GM19025 (cell line): ENCODE measurements around the gene PHF21A.
A peak's percentile ranks its signal among the peaks of the same experiment; 100 is the strongest.
"Not testable (repeated sequence)": the region's sequence is repeated elsewhere in the genome, so short reads cannot be mapped to it uniquely, and the experiment has no call there.

ENCODE experiments used
- ATAC-seq: cut with Tn5 transposase; IDR thresholded peaks from one replicate; pipeline ENCODE4 v1.9.1; 2021; ENCODE audit warnings: mild to moderate bottlenecking, low read depth, moderate library complexity; ENCODE audit not compliant: unreplicated experiment

The PHF21A gene

DNA sequence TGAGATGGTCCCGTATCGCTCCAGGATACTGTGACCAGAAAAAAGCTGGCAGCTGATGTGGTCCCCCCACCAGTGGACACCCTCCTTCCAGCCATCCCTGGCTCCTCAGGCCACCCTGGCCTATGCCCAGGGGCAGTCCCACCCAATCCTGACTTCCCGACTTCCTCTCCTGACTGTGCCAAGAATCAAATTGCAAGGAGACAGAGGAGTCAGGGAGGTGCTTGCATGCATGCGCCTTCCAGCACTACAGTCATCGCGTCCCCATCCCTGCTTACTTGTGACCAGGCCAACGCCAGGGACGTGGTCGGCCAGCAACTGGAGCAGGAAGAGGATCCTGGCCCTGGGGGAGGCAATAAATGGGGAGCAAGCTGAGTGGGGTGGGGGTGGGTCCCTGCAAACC is 210.6 kb downstream of the PHF21A start:
- ATAC-seq, result no peak

DNA sequence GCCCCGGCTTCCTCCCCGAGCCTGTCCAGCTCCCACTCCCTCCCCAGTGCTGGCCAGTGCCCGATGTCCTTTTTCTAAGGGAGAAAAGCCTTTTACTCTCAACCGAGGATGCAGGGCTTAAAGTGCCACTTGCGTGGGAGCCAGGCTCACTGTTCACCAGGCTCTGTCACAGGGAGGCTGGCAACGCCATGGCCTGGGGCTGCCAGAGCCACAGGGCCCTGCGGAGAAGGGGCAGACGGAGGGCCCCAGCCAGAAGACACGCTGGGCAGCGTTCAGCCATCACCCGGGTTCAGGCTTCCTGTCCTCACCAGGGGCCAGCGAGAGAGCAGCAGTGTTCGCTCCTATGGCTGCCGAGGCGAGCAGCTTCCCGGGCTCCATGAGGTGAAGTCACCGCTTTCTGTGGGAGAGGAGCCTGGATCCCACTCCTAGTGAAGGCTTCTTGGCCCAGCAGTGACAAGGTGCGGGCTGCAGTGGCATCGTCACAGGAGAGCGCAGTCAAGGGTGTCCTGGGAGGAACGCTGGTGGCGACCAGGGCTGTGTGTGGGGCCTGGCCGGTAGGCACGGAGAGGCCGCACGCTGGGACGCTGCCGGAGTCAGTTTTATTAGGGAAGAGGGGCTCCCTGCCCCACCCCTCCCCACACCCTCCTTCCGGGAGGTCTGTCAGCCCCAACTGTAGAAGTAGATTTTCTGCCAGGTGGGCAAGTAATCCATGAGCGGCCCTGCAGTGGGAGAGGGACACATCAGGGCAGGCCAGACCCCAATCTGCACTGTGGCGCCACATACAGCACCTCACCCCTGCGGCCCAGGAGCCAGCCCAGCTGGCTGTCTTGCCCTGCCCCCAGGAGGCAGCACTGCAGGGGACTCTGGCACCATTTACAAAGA is 211.4 kb downstream of the PHF21A start:
- ATAC-seq, result no peak

DNA sequence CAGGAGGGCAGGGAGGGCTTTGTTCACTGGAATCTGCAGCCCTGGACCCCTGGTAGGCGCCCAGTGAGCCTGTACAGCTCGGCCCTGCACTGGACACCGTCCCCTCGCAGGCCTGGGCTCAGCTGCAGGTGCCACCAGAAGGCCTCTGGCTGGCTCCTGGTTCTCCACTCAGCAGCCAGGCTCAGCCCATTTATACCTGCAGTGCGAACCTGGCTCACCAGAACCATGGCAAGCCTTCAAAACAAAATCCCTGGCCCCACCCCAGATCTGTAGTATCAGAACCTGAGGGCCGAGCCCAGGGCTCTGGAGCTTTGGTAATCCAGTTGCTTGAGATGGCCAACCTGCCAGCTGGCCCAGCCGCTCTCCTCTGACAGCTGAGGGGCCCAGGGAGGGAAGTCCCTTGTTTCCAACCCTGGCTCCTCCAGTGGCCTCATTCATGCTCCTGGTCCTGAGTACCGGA is 213.3 kb downstream of the PHF21A start:
- no peak for ATAC-seq

DNA sequence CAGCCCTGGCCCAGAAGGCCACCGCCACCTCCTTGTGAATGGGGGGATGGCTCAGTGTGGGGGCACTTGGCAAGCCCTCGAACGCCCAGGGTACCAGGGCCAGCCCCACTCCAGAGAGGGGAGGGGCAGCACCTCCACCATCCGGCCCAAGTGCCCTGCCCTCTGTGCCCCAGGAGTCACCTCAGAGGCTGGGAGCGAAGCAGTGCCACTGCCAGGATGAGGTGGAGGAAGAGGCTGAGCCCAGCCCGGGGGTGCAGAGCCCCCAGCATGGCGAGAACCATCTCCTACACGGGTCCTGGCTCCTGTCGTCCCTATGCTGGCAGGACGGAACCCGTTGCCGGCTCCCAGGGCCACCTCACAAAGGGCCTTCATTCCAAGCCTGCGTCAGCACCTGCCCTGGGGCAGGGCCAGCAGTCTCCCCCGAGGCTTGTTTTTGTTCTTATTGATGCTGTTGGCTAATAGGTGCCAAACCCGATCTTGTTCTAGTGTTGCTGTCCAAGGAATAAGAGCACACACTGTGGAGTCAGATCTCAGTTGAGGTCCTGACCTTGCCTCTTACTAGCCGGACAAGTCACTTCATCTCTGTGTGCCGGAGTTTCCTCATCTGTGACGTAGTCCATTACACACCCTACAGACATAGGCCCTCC is 214.2 kb downstream of the PHF21A start, which contains the start of gene FREY1:
TSS of gene FREY1 (minus strand) at position 307 of the 647 bp plus-strand sequence. CDS start at position 281, 26 bp downstream.
- no peak for ATAC-seq

DNA sequence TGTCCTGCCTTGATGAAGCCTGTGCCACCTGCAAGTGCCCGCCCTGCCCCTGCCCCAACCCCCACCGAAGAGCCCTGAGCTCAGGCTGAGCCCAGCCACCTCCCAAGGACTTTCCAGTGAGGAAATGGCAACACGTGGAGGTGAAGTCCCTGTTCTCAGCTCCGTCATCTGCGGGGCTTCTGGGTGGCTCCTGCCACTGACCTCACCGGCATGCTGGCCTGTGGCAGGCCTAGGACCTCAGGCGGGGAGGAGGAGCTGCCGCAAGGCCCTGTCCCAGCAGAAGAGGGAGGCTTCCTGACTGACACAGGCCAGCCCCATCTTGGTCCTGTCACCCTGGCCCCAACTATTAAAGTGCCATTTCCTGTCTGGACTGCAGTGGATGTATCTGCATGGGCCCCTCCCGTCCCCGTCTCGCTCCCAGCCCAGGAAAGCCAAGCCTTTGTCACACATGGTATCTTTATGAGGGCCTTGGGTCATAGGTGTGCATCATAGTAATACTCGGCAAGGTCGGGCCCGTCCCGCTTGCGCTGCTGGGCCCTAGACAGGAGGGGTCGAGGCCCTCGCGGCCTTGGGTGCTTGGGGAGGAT is 215.1 kb downstream of the PHF21A start:
- ATAC-seq, result no peak

DNA sequence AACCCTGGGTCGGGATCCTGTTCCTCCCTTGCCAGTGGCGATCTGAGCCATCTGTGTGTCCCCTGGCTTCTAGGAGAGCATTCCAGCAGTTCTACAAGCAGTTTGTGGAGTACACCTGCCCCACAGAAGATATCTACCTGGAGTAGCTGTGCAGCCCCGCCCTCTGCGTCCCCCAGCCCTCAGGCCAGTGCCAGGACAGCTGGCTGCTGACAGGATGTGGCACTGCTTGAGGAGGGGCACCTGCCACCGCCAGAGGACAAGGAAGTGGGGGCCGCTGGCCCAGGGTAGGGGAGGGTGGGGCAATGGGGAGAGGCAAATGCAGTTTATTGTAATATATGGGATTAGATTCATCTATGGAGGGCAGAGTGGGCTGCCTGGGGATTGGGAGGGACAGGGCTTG is 215.7 kb downstream of the PHF21A start:
- ATAC-seq, result not testable (repeated sequence)

DNA sequence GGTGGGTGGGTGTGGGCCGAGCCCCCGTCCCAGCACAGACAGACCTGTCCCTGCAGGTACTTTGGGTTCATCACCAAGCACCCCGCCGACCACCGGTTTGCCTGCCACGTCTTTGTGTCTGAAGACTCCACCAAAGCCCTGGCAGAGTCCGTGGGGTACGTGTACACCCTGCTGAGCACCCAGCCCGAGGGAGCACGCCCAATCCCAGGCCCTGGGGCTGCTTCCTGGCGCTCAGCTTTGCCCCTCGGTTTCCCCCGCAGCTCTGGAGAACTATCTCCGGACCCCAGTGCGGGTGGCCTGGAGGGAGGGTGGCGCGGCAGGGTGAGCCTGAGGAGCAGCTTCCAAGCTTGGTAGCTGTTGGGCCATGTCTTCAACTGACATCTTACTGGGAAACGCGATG is 216.2 kb downstream of the PHF21A start:
- ATAC-seq, result no peak

DNA sequence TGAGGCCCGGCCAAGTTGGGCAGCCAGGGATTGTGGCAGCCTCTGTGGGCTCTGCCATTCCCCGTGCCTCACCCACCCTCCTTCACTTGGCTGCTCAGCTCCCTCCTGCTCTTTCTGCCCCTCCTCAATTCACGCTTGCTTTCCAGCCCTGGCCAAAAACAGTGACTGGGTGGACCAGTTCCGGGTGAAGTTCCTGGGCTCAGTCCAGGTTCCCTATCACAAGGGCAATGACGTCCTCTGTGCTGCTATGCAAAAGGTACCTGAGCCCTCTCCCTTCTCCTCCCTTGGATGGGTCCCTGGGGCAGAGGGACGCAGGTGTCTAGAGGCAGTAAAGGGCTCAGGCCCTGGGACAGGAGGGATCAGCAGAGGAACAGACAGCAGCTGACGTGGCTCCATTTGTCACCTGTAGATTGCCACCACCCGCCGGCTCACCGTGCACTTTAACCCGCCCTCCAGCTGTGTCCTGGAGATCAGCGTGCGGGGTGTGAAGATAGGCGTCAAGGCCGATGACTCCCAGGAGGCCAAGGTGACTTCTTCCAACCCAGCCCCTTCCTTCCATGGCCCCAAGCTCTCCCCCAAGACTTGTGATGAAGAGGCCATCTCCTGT is 216.8 kb downstream of the PHF21A start:
- no peak for ATAC-seq

DNA sequence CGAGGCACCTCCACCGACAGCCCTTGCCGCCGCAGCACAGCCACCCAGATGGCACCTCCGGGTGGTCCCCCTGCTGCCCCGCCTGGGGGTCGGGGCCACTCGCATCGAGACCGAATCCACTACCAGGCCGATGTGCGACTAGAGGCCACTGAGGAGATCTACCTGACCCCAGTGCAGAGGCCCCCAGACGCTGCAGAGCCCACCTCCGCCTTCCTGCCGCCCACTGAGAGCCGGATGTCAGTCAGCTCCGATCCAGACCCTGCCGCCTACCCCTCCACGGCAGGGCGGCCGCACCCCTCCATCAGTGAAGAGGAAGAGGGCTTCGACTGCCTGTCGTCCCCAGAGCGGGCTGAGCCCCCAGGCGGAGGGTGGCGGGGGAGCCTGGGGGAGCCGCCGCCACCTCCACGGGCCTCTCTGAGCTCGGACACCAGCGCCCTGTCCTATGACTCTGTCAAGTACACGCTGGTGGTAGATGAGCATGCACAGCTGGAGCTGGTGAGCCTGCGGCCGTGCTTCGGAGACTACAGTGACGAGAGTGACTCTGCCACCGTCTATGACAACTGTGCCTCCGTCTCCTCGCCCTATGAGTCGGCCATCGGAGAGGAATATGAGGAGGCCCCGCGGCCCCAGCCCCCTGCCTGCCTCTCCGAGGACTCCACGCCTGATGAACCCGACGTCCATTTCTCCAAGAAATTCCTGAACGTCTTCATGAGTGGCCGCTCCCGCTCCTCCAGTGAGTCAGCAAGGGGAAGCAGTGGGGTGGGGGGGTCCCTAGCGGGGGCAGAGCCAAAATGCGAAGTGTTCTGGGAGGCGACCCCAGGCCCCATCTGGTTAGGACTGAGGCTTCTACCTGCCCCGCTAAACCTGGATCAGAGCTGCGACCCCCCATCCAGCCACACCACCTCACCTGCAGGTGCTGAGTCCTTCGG is 218.5 kb downstream of the PHF21A start:
- no peak for ATAC-seq

DNA sequence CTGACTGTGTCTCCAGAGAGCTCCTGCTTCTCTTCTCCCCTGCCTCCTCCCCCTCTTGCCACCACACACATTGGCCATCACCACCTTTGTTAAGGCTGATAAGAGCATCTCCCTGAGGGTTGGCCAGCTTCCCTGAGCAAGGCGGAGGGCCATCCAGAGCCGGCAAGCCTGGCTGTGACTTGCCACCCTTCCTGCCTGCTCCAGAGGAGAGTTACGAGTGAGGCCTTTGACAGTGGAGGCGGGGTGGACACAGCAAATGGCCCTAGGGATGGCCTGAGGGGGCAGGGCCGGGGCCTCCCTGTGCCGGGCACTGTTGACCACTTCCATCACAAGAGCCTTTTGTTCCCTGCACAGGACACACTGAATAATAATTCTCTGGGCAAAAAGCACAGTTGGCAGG is 219.6 kb downstream of the PHF21A start:
- no peak for ATAC-seq

DNA sequence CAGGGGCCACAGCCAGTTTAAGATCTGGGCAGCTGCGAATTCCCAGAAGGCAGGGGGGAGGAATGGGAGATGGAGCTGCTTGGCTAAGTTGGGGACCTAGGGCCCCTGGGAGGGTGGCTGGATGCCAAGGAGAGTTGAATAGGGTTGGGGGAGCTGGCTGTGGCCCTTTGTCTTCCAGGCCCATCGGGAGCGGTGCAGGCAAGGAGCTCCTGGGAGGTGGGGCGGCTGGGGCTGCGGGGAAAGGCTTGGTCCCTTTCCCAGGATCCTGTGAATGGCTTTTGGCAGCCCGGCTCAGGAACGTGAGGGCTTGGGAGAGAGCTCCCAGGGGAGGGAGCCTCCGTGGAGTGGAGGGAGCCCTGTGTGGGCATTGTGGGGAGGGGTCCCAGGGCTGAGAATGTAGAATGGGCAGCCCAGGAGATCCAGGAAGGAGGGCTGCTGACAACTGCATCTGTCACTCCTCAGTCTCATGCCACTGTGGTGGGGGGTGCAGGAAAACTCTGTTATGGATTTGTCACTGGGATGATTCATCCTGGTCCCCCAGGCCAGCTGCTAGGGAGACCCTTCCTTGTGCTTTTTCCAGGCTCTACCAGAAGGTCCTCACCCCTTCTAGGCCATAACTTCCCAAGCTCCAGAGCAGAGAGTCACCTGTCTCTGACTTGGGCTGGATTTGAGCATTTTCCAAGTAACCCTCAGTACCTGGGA is 220.2 kb downstream of the PHF21A start:
- no peak for ATAC-seq

DNA sequence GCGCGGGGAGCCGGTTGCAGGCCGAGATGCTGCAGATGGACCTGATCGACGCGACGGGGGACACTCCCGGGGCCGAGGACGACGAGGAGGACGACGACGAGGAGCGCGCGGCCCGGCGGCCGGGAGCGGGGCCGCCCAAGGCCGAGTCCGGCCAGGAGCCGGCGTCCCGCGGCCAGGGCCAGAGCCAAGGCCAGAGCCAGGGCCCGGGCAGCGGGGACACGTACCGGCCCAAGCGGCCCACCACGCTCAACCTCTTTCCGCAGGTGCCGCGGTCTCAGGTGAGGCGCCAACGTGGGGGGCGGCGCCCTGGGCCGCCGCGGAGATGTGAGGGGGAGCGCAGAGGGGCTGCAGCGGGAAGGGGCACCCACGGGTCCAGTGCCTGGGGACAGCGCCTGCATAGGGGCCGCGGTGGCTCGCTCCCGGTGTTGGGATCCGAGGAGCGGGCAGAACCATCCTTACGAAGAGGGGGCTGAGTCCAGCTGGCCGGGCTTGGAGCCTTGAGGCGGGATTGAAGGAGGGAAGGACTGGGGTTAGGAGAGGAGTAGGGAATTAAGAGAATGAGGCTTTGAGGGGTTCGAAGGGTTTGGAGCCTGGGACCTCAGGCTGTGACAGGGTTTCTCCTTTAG is 221.0 kb downstream of the PHF21A start:
- ATAC-seq, result not testable (repeated sequence)

DNA sequence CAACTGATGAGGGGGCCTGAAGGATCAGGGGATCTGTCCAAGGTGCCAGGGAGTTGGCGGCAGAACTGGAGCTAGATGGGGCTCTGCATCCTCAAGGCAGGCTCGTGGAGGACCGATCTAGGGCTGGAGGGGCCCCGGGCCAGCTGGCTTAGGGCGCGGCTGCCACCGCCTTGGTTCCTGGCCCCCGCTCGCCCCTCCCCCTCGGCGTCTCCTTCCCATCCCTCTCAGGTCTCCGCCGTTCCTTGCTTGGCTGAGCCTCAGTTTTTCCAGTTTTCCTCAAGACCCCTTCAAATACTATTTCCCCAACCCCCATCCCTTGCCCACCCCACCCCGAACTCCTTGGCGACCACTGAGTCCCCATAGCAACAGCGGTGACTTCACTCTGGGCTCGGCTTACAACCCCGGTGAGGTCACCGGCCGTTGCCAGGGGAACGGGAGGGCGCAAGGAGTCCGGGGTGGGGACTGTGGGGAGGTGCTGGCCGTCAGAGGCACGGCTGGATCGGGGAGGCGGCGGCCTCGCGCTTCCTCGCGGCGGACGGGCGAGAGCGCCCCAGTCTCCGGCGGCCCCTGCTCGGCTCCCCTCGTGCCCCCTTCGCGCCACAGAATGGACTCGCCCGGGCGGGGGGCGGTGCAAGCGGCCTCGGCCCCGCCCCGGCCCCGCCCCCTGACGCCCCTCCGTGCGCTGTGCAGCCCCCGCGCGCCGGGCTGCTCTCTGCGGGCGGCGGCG is 221.6 kb downstream of the PHF21A start:
- ATAC-seq, result peak; percentile 74

DNA sequence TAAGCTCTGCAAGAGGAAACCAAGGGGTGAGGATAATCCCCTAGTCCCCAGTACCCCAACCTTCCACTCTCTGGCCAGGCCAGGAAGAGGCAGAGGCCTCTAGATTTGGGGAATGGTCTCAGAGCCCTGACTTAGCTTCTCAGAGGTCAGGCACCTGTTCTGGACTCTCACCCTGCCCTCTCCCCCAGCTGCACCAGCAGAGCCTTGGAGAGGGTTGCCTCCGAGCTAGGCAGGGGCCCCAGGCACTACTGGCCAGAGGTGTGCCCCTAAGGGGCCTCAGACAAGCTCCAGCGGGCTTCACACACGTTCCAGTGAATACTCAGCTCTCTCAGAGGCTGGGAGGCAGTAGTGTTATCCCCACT is 222.2 kb downstream of the PHF21A start:
- ATAC-seq, result no peak

DNA sequence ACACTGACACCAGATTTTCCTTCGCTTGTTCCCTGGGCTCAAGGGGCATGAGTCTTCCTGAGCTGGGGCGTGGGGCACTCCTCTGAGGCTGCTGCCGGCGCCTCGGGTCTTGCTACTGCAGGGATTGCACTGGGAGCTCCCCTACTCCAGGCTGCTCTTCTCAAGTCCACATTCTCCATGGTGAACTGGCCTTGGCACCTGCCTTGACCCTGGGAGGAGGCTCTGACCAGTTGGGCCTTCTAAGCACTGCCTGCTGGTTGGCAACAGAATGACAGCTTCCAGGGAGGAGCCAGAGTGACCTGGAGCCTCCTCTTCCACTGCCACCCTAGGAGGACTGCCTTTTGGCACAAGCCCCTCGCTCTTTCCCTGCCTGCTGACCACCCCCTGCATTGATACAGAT is 223.7 kb downstream of the PHF21A start:
- no peak for ATAC-seq

DNA sequence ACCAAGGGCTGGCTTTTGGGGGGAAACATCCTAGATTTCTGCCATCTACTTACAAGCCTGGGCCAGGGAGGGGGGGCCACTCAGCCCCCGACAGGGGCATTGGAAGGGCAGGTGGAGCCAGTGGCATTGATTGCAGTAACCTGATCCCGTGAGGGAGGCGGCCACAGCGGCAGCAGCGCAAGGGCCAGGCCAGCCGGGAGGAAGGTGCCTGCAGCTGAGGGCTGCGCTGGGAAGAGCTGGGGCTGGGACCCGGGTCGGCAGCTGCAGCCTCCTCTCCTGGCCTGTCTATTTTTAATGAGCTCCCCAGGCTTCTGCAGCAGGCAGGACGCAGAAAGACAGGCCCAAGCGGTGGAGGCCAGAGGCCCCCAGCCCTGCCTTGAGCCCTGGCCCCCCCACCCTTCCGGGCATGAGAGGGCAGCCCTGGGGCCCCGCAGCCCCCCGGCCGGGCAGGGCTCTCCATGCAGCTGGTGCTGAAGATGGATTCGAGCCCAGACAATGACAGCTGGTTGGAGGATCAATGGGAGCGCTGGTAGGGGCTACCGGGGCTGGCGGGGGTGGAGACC is 224.8 kb downstream of the PHF21A start:
- ATAC-seq, result no peak

DNA sequence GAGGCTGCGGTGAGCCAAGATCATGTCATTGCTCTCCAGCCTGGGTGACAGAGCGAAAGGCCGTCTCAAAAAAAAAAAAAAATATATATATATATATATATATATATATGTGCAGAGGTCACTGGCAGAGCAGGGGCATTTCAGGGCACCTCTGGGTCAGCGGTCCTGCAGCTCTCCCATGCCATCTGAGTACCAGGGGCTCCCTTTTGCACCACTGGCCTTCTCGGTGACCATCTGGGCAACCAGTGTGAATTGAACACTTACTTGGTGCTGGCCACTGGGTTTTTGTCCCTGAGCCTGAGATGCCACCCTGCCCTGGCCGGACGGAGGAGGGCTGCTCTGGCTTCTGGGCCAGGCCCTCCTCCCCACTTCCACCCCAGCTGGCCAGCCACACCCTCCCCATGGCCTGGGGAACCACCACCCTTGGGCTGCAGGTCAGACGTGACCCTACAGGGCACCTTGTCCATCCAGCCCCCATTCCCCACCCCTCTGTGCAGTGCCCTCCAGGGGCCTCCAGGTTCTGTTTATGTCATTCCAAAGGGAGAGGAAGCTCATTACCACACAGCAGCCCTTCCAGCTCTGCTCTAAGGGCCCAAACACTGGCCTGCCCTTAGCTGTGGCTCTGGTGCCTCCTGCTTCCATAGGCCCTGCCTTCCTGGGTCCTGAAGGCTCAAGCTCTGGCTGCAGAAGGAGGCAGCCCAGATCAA is 225.5 kb downstream of the PHF21A start:
- no peak for ATAC-seq
